Renal cortical epithelial cell (primary cell): ENCODE data around the gene CDRT4. TPM values are rescaled to one million over a fixed set of nuclear protein-coding genes. Genes with fewer than 3 reads are reported as not detected.

ENCODE experiments used
- DNase-seq: peaks from one replicate; pipeline ENCODE4 v3.0.0-alpha.2; 2011; ENCODE audit warnings: low read depth
- total RNA-seq: library from RNA; depleted of rRNA; stranded (reverse); fragments of >200 nt; gene quantifications from 2 replicates; pipeline ENCODE4 v1.2.3, GENCODE V29; 2014

Gene CDRT4
- total RNA-seq, 1 donor from 2014 or later: 1.2 TPM

- DNase-seq: no peak
These were observed 35.7 kb downstream of the CDRT4 start for GRCh38 chr17:15431766-15432165.

GRCh38 chr17:15431196-15431595 lies 36.2 kb downstream of the CDRT4 start:
- no peak for DNase-seq

GRCh38 chr17:15424521-15424920 lies 42.9 kb downstream of the CDRT4 start:
- no peak for DNase-seq

GRCh38 chr17:15422392-15422965 lies 44.9 kb downstream of the CDRT4 start:
- no peak for DNase-seq

- no peak for DNase-seq
These were observed 48.6 kb downstream of the CDRT4 start for GRCh38 chr17:15418781-15419180.

GRCh38 chr17:15414532-15415306 lies 52.7 kb downstream of the CDRT4 start:
- DNase-seq: no peak

- no peak for DNase-seq
These were observed 54.2 kb downstream of the CDRT4 start for GRCh38 chr17:15413101-15413771.

GRCh38 chr17:15412606-15413005 lies 54.8 kb downstream of the CDRT4 start:
- no peak for DNase-seq

- no peak for DNase-seq
These were observed 55.8 kb downstream of the CDRT4 start for GRCh38 chr17:15411384-15412198.

- DNase-seq: peak; percentile 89
These were observed 57.6 kb downstream of the CDRT4 start for GRCh38 chr17:15409721-15410250.

- DNase-seq: no peak
These were observed 58.6 kb downstream of the CDRT4 start for GRCh38 chr17:15408803-15409202.

GRCh38 chr17:15406081-15406480 lies 61.3 kb downstream of the CDRT4 start:
- peak; percentile 24 for DNase-seq

GRCh38 chr17:15405058-15405415 lies 62.4 kb downstream of the CDRT4 start:
- no peak for DNase-seq

GRCh38 chr17:15404106-15405057 lies 63.0 kb downstream of the CDRT4 start:
- DNase-seq: no peak

- no peak for DNase-seq
These were observed 64.0 kb downstream of the CDRT4 start for GRCh38 chr17:15403276-15403939.

GRCh38 chr17:15399443-15399842 lies 68.0 kb downstream of the CDRT4 start:
- no peak for DNase-seq

- no peak for DNase-seq
These were observed 68.6 kb downstream of the CDRT4 start for GRCh38 chr17:15398736-15399331.

- peak; percentile 33 for DNase-seq
These were observed 69.1 kb downstream of the CDRT4 start for GRCh38 chr17:15398291-15398690.

- DNase-seq: no peak
These were observed 69.8 kb downstream of the CDRT4 start for GRCh38 chr17:15397620-15398019.

- DNase-seq: no peak
These were observed 72.3 kb downstream of the CDRT4 start for GRCh38 chr17:15395091-15395490.
